ENCODE data around the gene FAM107A. TPM values are rescaled to one million over a fixed set of nuclear protein-coding genes. Genes with fewer than 3 reads are reported as not detected.

The FAM107A gene
- total and polyA plus RNA-seq, 2 experiments from 2014 or later = 1.0 to 1.1 TPM

DNA sequence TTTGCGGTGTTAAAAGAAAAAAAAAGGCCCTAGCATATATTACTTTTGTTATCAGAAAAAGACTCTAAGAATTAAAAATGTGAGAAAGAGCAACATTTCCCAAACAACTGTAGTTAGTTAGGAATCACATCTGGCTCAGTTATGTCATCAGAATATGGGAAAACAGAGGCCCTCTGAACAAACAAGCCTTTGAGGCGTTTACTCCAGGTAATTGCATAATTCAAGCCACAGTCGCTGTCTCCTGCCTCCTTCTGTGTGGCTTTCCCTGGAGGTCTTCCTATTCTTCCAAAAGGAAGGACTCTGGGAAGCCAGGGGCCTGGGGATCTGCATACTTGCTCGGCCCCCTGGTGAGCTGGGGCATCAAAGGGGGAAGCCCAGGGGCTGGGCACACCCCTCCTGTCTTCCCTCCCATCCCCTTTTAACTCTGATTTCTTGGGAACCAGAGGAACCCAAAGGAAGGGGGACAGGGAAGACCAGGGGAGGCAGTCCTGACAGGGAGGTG lies 3.7 kb upstream of the FAM107A start (continued):
- TF ChIP-seq JUNB (IDR thresholded peaks at IDR 0.05; ENCODE audit: unreplicated experiment) (no peak), STAT1 (IDR thresholded peaks at IDR 0.05; ENCODE audit: unreplicated experiment) (no peak)
- TF ChIP-seq, protein P1, sequence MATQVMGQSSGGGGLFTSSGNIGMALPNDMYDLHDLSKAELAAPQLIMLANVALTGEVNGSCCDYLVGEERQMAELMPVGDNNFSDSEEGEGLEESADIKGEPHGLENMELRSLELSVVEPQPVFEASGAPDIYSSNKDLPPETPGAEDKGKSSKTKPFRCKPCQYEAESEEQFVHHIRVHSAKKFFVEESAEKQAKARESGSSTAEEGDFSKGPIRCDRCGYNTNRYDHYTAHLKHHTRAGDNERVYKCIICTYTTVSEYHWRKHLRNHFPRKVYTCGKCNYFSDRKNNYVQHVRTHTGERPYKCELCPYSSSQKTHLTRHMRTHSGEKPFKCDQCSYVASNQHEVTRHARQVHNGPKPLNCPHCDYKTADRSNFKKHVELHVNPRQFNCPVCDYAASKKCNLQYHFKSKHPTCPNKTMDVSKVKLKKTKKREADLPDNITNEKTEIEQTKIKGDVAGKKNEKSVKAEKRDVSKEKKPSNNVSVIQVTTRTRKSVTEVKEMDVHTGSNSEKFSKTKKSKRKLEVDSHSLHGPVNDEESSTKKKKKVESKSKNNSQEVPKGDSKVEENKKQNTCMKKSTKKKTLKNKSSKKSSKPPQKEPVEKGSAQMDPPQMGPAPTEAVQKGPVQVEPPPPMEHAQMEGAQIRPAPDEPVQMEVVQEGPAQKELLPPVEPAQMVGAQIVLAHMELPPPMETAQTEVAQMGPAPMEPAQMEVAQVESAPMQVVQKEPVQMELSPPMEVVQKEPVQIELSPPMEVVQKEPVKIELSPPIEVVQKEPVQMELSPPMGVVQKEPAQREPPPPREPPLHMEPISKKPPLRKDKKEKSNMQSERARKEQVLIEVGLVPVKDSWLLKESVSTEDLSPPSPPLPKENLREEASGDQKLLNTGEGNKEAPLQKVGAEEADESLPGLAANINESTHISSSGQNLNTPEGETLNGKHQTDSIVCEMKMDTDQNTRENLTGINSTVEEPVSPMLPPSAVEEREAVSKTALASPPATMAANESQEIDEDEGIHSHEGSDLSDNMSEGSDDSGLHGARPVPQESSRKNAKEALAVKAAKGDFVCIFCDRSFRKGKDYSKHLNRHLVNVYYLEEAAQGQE (IDR thresholded peaks at IDR 0.05; ENCODE audit: unreplicated experiment) = no peak

DNA sequence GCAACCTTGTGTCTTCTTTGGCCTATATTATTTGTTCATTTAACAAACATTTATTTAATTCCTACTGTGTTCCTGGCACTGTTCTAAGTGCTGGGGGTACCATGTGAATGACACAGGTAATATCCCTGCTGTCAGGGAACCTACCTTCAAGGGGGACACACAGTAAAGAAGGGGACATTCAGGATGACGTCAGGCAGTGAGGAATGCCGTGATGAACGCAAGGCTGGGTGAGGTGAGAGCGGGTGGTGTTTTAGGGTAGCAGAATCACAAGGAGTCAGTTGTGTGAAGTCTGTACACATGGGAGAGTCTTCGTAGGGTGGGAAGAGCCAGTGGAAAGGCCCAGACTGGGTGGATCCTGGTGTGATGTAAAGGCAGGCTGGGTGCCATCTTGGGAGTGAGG lies 1.7 kb upstream of the FAM107A start:
- ATAC-seq (no peak), DNase-seq (ENCODE audit: low spot score) (no peak)
- H4K20me1 ChIP-seq (replicated peaks; ENCODE audit: insufficient read depth) = no peaks in the 10 kb centered on the region
- Mint-ChIP-seq H3K27me3 (ENCODE audit: insufficient read depth, low read depth, poor library complexity) (peaks cover 13% of the 10 kb centered on the region), H3K9me3 (no peaks in the 10 kb centered on the region), H3K4me1 (peaks cover 38% of the 10 kb centered on the region), H3K27ac (no peak overlapping the region), H3K36me3 (ENCODE audit: low read depth) (no peaks in the 10 kb centered on the region), H3K4me3 (no peak overlapping the region)
- no peaks in the 10 kb centered on the region for H3K36me3 ChIP-seq (ENCODE audit: insufficient read depth)
- H3K9me2 ChIP-seq (ENCODE audit: insufficient read depth) = peaks cover 3% of the 10 kb centered on the region; the same call in 1 of the 2 replicates
- TF ChIP-seq NANOG (IDR thresholded peaks at IDR 0.05; ENCODE audit: borderline replicate concordance) = no peak
- no peaks in the 10 kb centered on the region for H3F3A ChIP-seq (replicated peaks; ENCODE audit: low read depth)
- no peaks in the 10 kb centered on the region for H3K27me3 ChIP-seq (ENCODE audit: insufficient read depth)
- peaks cover 30% of the 10 kb centered on the region for H3K4me1 ChIP-seq (ENCODE audit: insufficient read depth)
- no peaks in the 10 kb centered on the region for H3K79me2 ChIP-seq (replicated peaks; ENCODE audit: insufficient read depth)
- no peak overlapping the region for H3K4me3 ChIP-seq
- H3K4me2 ChIP-seq = no peak overlapping the region
- H3K27ac ChIP-seq (ENCODE audit: low read depth) = no peak overlapping the region
- H2AFZ ChIP-seq = no peak overlapping the region

DNA sequence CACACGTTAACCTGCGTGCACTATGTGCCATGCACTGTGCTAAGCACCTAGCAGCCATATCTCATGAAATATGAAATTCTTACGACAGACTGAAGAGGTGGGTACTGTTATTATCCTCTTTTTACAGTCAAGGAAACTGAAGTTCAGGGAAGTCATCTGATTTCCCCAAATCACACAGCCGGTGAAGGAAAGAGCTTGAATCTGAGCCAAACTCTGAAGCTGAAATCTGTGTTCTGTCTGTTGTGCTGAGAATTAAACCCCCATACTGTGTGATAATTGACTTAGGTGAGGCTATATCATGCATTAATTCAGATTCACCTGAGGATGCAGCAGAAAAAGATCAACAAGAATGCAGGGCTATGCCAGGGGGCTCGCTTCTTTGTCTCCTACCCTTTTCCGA lies 475 bp downstream of the FAM107A start:
- peaks cover 31% of the 10 kb centered on the region for H3K4me1 ChIP-seq (ENCODE audit: insufficient read depth)
- no peak overlapping the region for H3K27ac ChIP-seq (ENCODE audit: low read depth)
- H3K4me1 Mint-ChIP-seq = peaks cover 38% of the 10 kb centered on the region
- H3K4me3 ChIP-seq = no peak overlapping the region
- peaks cover 3% of the 10 kb centered on the region; the same call in 1 of the 2 replicates for H3K9me2 ChIP-seq (ENCODE audit: insufficient read depth)
- peaks cover 9% of the 10 kb centered on the region for H3K27me3 Mint-ChIP-seq (ENCODE audit: insufficient read depth, low read depth, poor library complexity)
- DNase-seq (ENCODE audit: low spot score) (no peak), ATAC-seq (no peak)
- H3K4me2 ChIP-seq = no peak overlapping the region
- H4K20me1 ChIP-seq (replicated peaks; ENCODE audit: insufficient read depth) = no peaks in the 10 kb centered on the region
- peak overlapping the region; percentile 80; the same call in 1 of the 2 replicates for H2AFZ ChIP-seq
- no peak overlapping the region for H3K4me3 Mint-ChIP-seq
- H3F3A ChIP-seq (replicated peaks; ENCODE audit: low read depth) = no peaks in the 10 kb centered on the region
- no peak overlapping the region for H3K27ac Mint-ChIP-seq
- H3K27me3 ChIP-seq (ENCODE audit: insufficient read depth) = no peaks in the 10 kb centered on the region
- H3K36me3 ChIP-seq (ENCODE audit: insufficient read depth) = no peaks in the 10 kb centered on the region
- H3K9me3 Mint-ChIP-seq = no peaks in the 10 kb centered on the region
- H3K79me2 ChIP-seq (replicated peaks; ENCODE audit: insufficient read depth) = no peaks in the 10 kb centered on the region
- no peaks in the 10 kb centered on the region for H3K36me3 Mint-ChIP-seq (ENCODE audit: low read depth)
- TF ChIP-seq, protein P2, sequence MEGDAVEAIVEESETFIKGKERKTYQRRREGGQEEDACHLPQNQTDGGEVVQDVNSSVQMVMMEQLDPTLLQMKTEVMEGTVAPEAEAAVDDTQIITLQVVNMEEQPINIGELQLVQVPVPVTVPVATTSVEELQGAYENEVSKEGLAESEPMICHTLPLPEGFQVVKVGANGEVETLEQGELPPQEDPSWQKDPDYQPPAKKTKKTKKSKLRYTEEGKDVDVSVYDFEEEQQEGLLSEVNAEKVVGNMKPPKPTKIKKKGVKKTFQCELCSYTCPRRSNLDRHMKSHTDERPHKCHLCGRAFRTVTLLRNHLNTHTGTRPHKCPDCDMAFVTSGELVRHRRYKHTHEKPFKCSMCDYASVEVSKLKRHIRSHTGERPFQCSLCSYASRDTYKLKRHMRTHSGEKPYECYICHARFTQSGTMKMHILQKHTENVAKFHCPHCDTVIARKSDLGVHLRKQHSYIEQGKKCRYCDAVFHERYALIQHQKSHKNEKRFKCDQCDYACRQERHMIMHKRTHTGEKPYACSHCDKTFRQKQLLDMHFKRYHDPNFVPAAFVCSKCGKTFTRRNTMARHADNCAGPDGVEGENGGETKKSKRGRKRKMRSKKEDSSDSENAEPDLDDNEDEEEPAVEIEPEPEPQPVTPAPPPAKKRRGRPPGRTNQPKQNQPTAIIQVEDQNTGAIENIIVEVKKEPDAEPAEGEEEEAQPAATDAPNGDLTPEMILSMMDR (conservative IDR thresholded peaks at IDR 0.05; ENCODE audit: low read depth in 2 of 2) = no peak
- TF ChIP-seq EZH2phosphoT487 (IDR thresholded peaks at IDR 0.05; ENCODE audit: unreplicated experiment) (no peak), JUNB (IDR thresholded peaks at IDR 0.05; ENCODE audit: unreplicated experiment) (no peak), ZNF114 (CRISPR knock-in tag; IDR thresholded peaks at IDR 0.05) (no peak)
- TF ChIP-seq, protein P3, sequence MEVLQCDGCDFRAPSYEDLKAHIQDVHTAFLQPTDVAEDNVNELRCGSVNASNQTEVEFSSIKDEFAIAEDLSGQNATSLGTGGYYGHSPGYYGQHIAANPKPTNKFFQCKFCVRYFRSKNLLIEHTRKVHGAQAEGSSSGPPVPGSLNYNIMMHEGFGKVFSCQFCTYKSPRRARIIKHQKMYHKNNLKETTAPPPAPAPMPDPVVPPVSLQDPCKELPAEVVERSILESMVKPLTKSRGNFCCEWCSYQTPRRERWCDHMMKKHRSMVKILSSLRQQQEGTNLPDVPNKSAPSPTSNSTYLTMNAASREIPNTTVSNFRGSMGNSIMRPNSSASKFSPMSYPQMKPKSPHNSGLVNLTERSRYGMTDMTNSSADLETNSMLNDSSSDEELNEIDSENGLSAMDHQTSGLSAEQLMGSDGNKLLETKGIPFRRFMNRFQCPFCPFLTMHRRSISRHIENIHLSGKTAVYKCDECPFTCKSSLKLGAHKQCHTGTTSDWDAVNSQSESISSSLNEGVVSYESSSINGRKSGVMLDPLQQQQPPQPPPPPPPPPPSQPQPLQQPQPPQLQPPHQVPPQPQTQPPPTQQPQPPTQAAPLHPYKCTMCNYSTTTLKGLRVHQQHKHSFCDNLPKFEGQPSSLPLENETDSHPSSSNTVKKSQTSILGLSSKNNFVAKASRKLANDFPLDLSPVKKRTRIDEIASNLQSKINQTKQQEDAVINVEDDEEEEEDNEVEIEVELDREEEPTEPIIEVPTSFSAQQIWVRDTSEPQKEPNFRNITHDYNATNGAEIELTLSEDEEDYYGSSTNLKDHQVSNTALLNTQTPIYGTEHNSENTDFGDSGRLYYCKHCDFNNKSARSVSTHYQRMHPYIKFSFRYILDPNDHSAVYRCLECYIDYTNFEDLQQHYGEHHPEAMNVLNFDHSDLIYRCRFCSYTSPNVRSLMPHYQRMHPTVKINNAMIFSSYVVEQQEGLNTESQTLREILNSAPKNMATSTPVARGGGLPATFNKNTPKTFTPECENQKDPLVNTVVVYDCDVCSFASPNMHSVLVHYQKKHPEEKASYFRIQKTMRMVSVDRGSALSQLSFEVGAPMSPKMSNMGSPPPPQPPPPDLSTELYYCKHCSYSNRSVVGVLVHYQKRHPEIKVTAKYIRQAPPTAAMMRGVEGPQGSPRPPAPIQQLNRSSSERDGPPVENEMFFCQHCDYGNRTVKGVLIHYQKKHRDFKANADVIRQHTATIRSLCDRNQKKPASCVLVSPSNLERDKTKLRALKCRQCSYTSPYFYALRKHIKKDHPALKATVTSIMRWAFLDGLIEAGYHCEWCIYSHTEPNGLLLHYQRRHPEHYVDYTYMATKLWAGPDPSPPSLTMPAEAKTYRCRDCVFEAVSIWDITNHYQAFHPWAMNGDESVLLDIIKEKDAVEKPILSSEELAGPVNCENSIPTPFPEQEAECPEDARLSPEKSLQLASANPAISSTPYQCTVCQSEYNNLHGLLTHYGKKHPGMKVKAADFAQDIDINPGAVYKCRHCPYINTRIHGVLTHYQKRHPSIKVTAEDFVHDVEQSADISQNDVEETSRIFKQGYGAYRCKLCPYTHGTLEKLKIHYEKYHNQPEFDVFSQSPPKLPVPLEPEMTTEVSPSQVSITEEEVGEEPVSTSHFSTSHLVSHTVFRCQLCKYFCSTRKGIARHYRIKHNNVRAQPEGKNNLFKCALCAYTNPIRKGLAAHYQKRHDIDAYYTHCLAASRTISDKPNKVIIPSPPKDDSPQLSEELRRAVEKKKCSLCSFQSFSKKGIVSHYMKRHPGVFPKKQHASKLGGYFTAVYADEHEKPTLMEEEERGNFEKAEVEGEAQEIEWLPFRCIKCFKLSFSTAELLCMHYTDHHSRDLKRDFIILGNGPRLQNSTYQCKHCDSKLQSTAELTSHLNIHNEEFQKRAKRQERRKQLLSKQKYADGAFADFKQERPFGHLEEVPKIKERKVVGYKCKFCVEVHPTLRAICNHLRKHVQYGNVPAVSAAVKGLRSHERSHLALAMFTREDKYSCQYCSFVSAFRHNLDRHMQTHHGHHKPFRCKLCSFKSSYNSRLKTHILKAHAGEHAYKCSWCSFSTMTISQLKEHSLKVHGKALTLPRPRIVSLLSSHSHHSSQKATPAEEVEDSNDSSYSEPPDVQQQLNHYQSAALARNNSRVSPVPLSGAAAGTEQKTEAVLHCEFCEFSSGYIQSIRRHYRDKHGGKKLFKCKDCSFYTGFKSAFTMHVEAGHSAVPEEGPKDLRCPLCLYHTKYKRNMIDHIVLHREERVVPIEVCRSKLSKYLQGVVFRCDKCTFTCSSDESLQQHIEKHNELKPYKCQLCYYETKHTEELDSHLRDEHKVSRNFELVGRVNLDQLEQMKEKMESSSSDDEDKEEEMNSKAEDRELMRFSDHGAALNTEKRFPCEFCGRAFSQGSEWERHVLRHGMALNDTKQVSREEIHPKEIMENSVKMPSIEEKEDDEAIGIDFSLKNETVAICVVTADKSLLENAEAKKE (CRISPR knock-in tag; IDR thresholded peaks at IDR 0.05) = no peak
